ENCODE data around the gene GMPPB. TPM values are rescaled to one million over a fixed set of nuclear protein-coding genes. Genes with fewer than 3 reads are reported as not detected.

Gene GMPPB
- polyA plus RNA-seq, 12 donors: 7.9 to 11.8 (median 10.4) TPM; not detected in 1

DNA sequence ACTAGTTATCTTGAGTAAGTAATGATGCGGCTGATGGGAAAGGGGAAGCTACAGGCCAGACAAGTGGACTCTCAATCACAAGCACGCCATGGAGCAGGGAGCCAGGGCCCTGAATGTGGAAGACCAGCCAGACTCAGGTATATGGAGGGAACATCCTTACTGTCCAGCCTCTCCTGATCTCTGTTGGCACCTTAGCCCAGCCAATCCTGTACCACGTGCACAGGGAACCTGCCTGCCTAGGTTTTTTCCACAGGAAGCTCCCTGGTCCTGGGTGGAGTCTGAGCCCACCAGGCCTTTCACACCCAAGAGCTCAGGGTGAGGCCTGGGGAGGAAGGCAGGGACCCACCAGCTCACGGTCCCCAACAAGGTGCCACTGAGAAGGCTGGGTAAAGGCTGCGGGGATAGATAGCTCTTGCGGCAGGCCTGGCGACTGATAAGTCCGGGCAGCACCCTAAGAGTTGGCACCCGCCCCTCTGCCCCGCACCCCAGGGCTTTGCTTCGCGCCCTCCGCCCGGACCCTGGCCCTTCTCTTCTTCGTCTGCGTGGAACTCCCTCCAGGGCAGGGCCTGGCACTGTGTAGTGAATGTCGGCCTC lies 50.5 kb downstream of the GMPPB start:
- no peak for DNase-seq

DNA sequence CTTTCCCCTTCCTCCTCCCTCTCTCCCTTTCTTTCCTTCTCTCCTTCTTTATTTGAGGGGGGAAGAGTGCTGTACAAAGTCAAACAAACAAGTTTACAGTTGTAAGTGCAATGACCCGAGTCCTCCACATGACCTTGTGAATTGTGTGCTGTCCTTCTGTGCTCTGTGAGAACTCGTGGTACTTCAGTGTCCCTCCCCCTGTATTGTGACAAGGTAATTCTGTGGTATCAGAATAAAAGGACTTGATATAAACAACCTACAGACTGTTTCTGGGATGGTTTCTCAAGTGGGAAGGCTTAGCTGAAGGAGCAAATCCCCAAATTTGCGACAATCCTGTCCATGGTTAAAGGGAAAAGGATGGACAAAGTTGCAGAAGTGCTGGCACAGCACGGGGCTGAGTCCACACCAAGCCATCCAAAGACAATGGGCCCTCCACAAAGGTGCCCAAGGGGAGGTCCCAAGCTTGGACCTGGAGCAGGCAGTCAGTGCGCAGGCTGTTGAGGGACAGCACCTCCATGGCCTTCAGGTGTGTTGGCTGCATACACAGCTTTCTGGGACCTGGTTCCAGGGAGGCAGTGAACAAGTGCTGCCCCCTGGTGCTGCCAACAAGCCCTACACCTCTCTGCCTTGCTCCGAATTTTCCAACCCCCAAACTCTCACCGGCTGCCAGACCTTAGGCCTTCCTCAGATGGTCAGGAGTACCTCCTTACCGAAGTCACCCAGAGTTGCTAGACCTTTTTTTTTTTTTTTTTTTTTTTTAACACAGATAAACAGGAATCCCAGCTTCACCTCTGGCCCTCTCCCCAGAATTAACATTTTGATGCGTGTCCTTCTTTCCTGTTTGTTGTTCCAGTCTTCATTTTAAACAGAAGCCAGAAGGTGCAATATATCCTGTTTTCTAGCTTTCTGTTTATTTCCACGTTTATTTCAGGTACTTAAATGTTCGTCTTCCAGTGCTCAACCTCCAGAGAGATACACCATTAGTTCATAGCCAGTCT lies 52.2 kb downstream of the GMPPB start:
- peak; percentile 63 for DNase-seq

DNA sequence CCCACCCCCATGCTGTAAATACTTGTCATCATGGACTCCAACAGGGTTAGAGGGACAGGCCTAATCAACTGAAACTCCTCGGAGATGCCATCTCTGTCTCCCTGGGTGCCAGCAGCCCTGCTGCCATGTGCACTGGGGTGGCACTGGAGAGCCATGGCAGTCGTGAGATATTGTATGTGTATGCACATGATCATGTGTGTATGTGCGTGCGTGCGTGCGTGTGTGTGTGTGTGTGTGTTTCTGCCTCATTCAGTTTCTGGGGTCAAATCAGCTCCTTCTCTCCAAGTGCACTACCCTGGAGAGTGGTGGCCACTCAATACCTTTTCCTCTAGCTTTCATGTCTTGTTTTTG lies 52.8 kb downstream of the GMPPB start:
- no peak for DNase-seq

Other genes with a start within 250 kb of the GMPPB start
- gene BSN, start 169.5 kb downstream of the GMPPB start, polyA plus RNA-seq (ENCODE audit: insufficient read length in 12 of 12): 1 to 10 TPM in 6 of 12 donors, under 1 TPM in 5, not detected in 1; 0.43 to 1.5 (median 1.2) TPM
- gene APEH, start 49.6 kb downstream of the GMPPB start, polyA plus RNA-seq (ENCODE audit: insufficient read length in 12 of 12): 10 to 100 TPM in 11 of 12 donors, not detected in 1; 46.6 to 86.0 (median 62.3) TPM
- 10 to 100 TPM in 6 of 12 donors, 1 to 10 TPM in 5, not detected in 1; 3.8 to 63.5 (median 10.4) TPM for gene MST1, start 34.5 kb downstream of the GMPPB start, polyA plus RNA-seq (ENCODE audit: insufficient read length in 12 of 12)
- 100 to 1,000 TPM in 1 of 12 donors, 10 to 100 TPM in 10, not detected in 1; 30.9 to 103 (median 40.4) TPM for gene RNF123, start 34.4 kb downstream of the GMPPB start, polyA plus RNA-seq (ENCODE audit: insufficient read length in 12 of 12)
- gene AMIGO3, start 4.3 kb downstream of the GMPPB start, polyA plus RNA-seq (ENCODE audit: insufficient read length in 12 of 12): 1 to 10 TPM in 11 of 12 donors, not detected in 1; 1.2 to 6.1 (median 2.3) TPM
- gene IP6K1, start 62.6 kb upstream of the GMPPB start, polyA plus RNA-seq (ENCODE audit: insufficient read length in 12 of 12): 10 to 100 TPM in 11 of 12 donors, not detected in 1; 17.8 to 37.0 (median 25.4) TPM
- under 1 TPM in 3 of 12 donors, not detected in 9; 0.10 to 0.32 (median 0.16) TPM for gene CDHR4, start 75.9 kb upstream of the GMPPB start, polyA plus RNA-seq (ENCODE audit: insufficient read length in 12 of 12)
- 10 to 100 TPM in 5 of 12 donors, 1 to 10 TPM in 6, not detected in 1; 4.5 to 19.0 (median 8.8) TPM for gene INKA1, start 79.3 kb upstream of the GMPPB start, polyA plus RNA-seq (ENCODE audit: insufficient read length in 12 of 12)
- 10 to 100 TPM in 11 of 12 donors, not detected in 1; 15.0 to 33.7 (median 19.2) TPM for gene UBA7, start 90.0 kb upstream of the GMPPB start, polyA plus RNA-seq (ENCODE audit: insufficient read length in 12 of 12)
- gene TRAIP, start 132.6 kb upstream of the GMPPB start, polyA plus RNA-seq (ENCODE audit: insufficient read length in 12 of 12): 1 to 10 TPM in 10 of 12 donors, not detected in 2; 3.2 to 9.0 (median 5.0) TPM
- under 1 TPM in 10 of 12 donors, not detected in 2; 0.13 to 0.77 (median 0.37) TPM for gene CAMKV, start 146.0 kb upstream of the GMPPB start, polyA plus RNA-seq (ENCODE audit: insufficient read length in 12 of 12)
- 10 to 100 TPM in 1 of 12 donors, 1 to 10 TPM in 9, under 1 TPM in 1, not detected in 1; 0.98 to 12.4 (median 2.3) TPM for gene MST1R, start 179.9 kb upstream of the GMPPB start, polyA plus RNA-seq (ENCODE audit: insufficient read length in 12 of 12)
- gene MON1A, start 205.9 kb upstream of the GMPPB start, polyA plus RNA-seq (ENCODE audit: insufficient read length in 12 of 12): 10 to 100 TPM in 1 of 12 donors, 1 to 10 TPM in 9, not detected in 2; 4.7 to 10.3 (median 5.7) TPM
- gene RBM6, start 216.2 kb upstream of the GMPPB start, polyA plus RNA-seq (ENCODE audit: insufficient read length in 12 of 12): 100 to 1,000 TPM in 3 of 12 donors, 10 to 100 TPM in 8, not detected in 1; 53.3 to 148 (median 76.8) TPM

All from muscle of arm (tissue), 12 donors.